Fibroblast of the aortic adventitia (primary cell): ENCODE data around the gene FNIP1. TPM values are rescaled to one million over a fixed set of nuclear protein-coding genes. Genes with fewer than 3 reads are reported as not detected.

Experiments used
- DNase-seq: peaks from one replicate; pipeline ENCODE4 v3.0.0-alpha.2; 2010; ENCODE audit warnings: low read depth
- H3K4me3 ChIP-seq: 2 replicates; pipeline ENCODE4 v1.5.1; 2011; ENCODE audit warnings: low read depth, mild to moderate bottlenecking, control low read depth, low read length, moderate library complexity
- total RNA-seq: library from RNA; depleted of rRNA; stranded (reverse); fragments of >200 nt; gene quantifications from 2 replicates; pipeline ENCODE4 v1.2.3, GENCODE V29; 2012; ENCODE audit warnings: low replicate concordance
- TF ChIP-seq, protein P1 (sequence below): IDR thresholded peaks from 2 replicates; pipeline ENCODE4 v1.5.1; 2011; ENCODE audit warnings: mild to moderate bottlenecking, low read length, control low read depth, inconsistent platforms; ENCODE audit not compliant: insufficient read depth

FNIP1 gene
- total RNA-seq, 1 donor: 99.9 TPM

DNA sequence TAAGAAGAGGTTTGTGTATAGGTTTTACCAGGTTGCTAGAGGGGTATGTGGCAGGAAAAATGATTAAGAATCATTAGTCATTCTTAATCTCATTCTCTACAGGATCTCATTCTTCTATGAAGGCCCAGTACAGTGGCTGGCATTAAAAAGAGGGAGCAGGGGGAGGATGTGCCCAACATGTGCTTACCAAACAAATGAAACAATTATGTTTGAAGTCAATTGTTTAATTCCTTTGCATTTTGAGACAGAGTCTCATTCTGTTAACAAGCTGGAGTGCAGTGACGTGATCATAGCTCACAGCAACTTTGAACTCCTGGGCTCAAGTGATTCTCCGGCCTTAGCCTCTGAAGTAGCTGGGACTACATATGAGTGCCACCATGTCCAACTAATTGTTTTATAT is 23.0 kb downstream of the FNIP1 start:
- no peak overlapping the region for H3K4me3 ChIP-seq
- TF ChIP-seq, protein P1, sequence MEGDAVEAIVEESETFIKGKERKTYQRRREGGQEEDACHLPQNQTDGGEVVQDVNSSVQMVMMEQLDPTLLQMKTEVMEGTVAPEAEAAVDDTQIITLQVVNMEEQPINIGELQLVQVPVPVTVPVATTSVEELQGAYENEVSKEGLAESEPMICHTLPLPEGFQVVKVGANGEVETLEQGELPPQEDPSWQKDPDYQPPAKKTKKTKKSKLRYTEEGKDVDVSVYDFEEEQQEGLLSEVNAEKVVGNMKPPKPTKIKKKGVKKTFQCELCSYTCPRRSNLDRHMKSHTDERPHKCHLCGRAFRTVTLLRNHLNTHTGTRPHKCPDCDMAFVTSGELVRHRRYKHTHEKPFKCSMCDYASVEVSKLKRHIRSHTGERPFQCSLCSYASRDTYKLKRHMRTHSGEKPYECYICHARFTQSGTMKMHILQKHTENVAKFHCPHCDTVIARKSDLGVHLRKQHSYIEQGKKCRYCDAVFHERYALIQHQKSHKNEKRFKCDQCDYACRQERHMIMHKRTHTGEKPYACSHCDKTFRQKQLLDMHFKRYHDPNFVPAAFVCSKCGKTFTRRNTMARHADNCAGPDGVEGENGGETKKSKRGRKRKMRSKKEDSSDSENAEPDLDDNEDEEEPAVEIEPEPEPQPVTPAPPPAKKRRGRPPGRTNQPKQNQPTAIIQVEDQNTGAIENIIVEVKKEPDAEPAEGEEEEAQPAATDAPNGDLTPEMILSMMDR: no peak
- no peak for DNase-seq

DNA sequence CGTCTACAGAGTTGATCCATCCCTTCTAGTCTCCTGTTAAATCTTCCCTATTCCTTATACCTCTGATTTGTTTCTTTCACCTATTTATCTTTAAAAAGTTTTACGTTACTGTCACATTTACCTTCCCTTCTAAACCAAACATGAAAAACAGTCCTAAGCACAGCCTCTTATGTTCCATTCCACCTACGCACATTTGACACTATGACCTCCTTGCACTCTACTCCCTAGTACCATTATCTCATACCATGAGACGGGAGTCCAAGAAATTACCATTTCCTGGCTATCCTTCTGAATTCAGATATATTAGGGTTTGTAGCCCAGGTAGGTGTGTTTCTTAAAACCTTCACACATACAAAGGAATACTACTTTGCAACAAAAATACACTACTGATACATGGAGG is 25.1 kb downstream of the FNIP1 start:
- no peak for DNase-seq
- no peak overlapping the region for H3K4me3 ChIP-seq
- TF ChIP-seq, protein P1: no peak

DNA sequence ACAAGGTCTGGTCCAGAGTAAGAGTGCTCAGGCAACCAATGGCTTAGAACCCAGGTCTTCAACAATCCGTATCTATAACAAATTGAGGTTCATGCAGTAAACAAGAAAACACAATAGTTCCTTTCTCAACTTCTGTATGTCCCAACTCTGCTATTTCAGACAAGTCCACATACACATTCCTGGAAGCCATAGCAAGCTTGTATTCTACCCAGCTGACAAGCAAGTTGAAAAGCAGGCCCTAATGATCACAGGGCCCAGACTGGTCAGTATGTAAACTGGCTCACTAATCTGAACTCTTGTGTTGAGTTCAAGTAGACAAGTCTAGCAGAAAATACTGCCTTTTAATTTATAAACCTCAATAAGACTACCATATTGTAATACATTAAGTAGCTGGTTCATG is 26.9 kb downstream of the FNIP1 start:
- DNase-seq: no peak
- no peak overlapping the region for H3K4me3 ChIP-seq
- TF ChIP-seq, protein P1: no peak

DNA sequence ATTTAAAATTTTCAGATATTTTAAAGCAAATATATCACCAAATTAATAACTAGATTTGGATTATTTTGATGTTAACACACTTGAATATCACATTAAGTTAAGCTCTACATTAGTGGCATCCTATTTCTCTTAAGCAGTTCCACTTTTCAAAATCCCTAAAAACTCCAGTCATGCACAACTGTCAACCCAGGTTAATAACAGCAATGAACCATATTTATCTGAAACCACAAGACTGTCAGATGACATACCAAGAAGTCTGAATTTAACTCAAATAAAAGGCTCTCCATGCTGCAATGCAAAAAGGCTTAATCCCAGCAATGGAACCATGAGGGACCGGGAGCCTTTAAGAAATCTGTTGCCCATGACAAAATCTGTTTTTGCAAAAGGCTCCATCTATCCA is 27.5 kb downstream of the FNIP1 start:
- DNase-seq: no peak
- no peak overlapping the region for H3K4me3 ChIP-seq
- TF ChIP-seq, protein P1: no peak

DNA sequence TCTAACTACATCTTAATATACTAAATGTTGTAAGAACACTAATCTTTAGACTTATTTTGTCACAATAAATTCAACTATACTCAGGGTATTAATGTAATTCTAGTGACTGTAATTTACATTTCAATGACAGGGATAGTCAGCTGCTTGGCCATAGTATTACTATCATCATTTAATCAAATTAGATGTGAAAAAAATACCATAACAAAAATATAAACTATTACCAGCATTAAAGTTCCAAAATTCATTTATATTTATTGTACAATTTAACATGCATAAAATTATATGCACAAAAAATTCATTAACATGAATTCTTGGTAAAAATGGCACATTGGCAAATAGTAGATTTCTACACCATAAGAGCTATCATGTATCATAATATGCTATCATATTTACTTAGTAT is 28.9 kb downstream of the FNIP1 start:
- no peak overlapping the region for H3K4me3 ChIP-seq
- no peak for DNase-seq
- TF ChIP-seq, protein P1: no peak

DNA sequence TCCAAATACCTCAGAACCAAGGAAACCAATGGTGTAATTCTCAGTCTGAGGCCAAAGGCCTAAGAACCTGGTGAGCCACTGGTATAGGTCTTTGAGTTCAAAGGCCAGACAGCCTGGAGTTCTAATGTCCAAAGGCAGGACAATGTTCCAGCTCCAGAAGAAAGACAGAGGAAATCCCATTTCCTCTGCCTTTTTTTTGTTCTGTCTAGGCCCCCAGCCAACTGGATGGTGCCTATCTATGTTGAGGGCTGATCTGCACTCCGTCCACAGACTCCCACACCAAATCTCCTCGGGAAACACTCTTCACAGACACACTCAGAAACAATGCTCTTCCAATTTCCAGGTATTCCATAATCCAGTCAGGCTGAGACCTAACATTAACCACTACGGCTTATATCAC is 30.1 kb downstream of the FNIP1 start:
- no peak overlapping the region for H3K4me3 ChIP-seq
- no peak for DNase-seq
- TF ChIP-seq, protein P1: no peak

DNA sequence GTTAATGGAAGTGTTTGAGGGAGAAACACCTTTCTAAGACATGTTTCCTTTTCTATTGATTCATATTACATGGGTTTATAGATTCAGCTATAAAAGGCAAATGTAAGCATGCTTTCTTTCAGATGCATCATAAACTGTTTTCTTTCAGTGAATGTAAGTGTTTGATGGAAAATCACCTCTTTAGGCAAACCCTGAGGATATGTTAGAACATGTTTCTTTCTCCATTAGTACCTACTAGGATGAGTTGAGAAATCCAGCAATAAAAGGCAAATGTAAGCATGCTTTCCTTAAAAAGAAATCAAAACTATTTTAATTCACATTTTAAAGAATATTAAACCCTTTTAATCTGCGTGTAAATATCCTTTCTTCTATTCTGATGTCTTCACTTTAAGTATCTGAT is 31.6 kb downstream of the FNIP1 start:
- no peak for DNase-seq
- TF ChIP-seq, protein P1: no peak
- H3K4me3 ChIP-seq: no peak overlapping the region
